Karpas-422 (cell line): ENCODE measurements around the gene EPGN. TPM values are rescaled to one million over a fixed set of nuclear protein-coding genes. Genes with fewer than 3 reads are reported as not detected.

ENCODE experiments used
- DNase-seq: peaks from one replicate; pipeline ENCODE4 v3.0.0-alpha.2; 2015
- H2AFZ ChIP-seq: fragments of 200-600 bp; sonication (generic); 2 replicates; pipeline ENCODE4 v1.6.1; 2014; ENCODE audit warnings: antibody characterized with exemption, low read length, mixed read lengths
- H3K27ac ChIP-seq: fragments of 200-600 bp; sonication (generic); 2 replicates; pipeline ENCODE4 v1.5.1; 2014; ENCODE audit warnings: mild to moderate bottlenecking, low read length, moderate library complexity
- H3K27me3 ChIP-seq: fragments of 200-600 bp; sonication (generic); 2 replicates; pipeline ENCODE4 v1.6.1; 2014; ENCODE audit warnings: low read length, mixed read lengths
- H3K36me3 ChIP-seq: fragments of 200-600 bp; sonication (generic); 2 replicates; pipeline ENCODE4 v1.6.1; 2014; ENCODE audit warnings: low read length, mixed read lengths; ENCODE audit not compliant: insufficient read depth
- H3K4me1 ChIP-seq: fragments of 200-600 bp; sonication (generic); 2 replicates; pipeline ENCODE4 v1.6.1; 2014; ENCODE audit warnings: mild to moderate bottlenecking, low read length, mixed read lengths
- H3K4me2 ChIP-seq: fragments of 200-600 bp; sonication (generic); 2 replicates; pipeline ENCODE4 v1.6.1; 2014; ENCODE audit warnings: low read length, low read depth, mild to moderate bottlenecking; ENCODE audit not compliant: poor library complexity, severe bottlenecking
- H3K4me3 ChIP-seq: fragments of 200-600 bp; sonication (generic); 2 replicates; pipeline ENCODE4 v1.5.1; 2014; ENCODE audit warnings: mild to moderate bottlenecking, antibody characterized with exemption, low read length, mixed read lengths
- H3K79me2 ChIP-seq: fragments of 200-600 bp; sonication (generic); 2 replicates; pipeline ENCODE4 v1.6.1; 2014; ENCODE audit warnings: mild to moderate bottlenecking, low read length, mixed read lengths
- H3K9ac ChIP-seq: fragments of 200-600 bp; sonication (generic); 2 replicates; pipeline ENCODE4 v1.6.0; 2014; ENCODE audit warnings: low read length
- H3K9me2 ChIP-seq: fragments of 200-600 bp; sonication (generic), shearing (Covaris generic); replicated peaks from 2 replicates; pipeline ENCODE4 v1.6.0; 2014; ENCODE audit warnings: mild to moderate bottlenecking, low read length, moderate library complexity; ENCODE audit not compliant: insufficient read depth
- H3K9me3 ChIP-seq: fragments of 300-700, 200-600 bp; sonication (generic); 2 replicates; pipeline ENCODE4 v1.6.1; 2014; ENCODE audit warnings: low read length, mixed read lengths
- H4K20me1 ChIP-seq: fragments of 200-600 bp; sonication (generic); 2 replicates; pipeline ENCODE4 v1.6.1; 2014; ENCODE audit warnings: mild to moderate bottlenecking, antibody characterized with exemption, low read length, low read depth; ENCODE audit not compliant: insufficient read depth
- total RNA-seq: library from RNA; depleted of rRNA; stranded (reverse); fragments of >200 nt; shearing (Covaris generic); gene quantifications from 2 replicates; pipeline ENCODE4 v1.2.3, GENCODE V29; 2014; ENCODE audit warnings: low replicate concordance

The EPGN gene
- total RNA-seq, 1 experiment from 2014 or later, result not detected

- Histone ChIP-seq H2AFZ (no peak overlapping the region), H3K27me3 (0 out of 2 replicates have a peak, but pooled peaks cover 3% of the 10 kb centered on the region), H3K9me2 (no peaks in the 10 kb centered on the region), H3K27ac (no peak overlapping the region), H3K4me3 (no peak overlapping the region), H3K4me2 (no peak overlapping the region), H3K9ac (no peak overlapping the region), H3K9me3 (no peaks in the 10 kb centered on the region; the same call in 1 of the 2 replicates), H4K20me1 (no peaks in the 10 kb centered on the region), H3K36me3 (no peaks in the 10 kb centered on the region), H3K4me1 (peaks cover 2% of the 10 kb centered on the region), H3K79me2 (no peaks in the 10 kb centered on the region)
- no peak for DNase-seq
Measured at GRCh38 chr4:74292111-74292870, 16.0 kb upstream of the EPGN start.

DNA sequence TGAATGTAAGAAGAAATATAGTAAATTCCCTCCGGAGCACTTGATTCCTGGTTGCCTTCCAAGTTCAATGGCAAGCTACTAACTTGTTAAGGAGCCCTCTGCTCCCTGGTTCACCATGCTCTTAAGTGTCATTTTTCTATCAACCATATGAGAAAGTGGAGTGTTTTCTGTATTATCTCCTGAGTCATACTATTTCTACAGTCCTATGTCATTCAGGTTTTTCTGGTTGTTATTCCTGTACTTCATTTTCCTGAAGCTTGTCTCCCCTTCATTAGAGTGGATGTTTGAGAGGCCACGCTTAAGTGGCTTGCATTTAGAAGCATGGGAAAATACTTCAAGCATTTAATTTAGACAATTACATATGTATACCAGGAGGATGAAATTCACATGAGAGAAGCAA lies 14.7 kb upstream of the EPGN start:
- Histone ChIP-seq H3K4me1 (peaks cover 13% of the 10 kb centered on the region), H3K4me2 (no peak overlapping the region), H3K9ac (no peak overlapping the region), H3K27me3 (no peaks in the 10 kb centered on the region), H3K9me3 (no peaks in the 10 kb centered on the region; the same call in 1 of the 2 replicates), H3K27ac (no peak overlapping the region), H4K20me1 (no peaks in the 10 kb centered on the region), H3K36me3 (no peaks in the 10 kb centered on the region), H3K79me2 (no peaks in the 10 kb centered on the region), H3K4me3 (no peak overlapping the region), H3K9me2 (no peaks in the 10 kb centered on the region), H2AFZ (no peak overlapping the region)
- DNase-seq, result no peak

GRCh38 chr4:74294681-74295080 lies 13.6 kb upstream of the EPGN start:
- H4K20me1 ChIP-seq, result no peaks in the 10 kb centered on the region
- no peaks in the 10 kb centered on the region for H3K9me2 ChIP-seq
- no peaks in the 10 kb centered on the region for H3K36me3 ChIP-seq
- no peak for DNase-seq
- H3K4me3 ChIP-seq, result no peak overlapping the region
- peaks cover 13% of the 10 kb centered on the region for H3K4me1 ChIP-seq
- no peak overlapping the region for H2AFZ ChIP-seq
- H3K9ac ChIP-seq, result no peak overlapping the region
- no peaks in the 10 kb centered on the region; the same call in 1 of the 2 replicates for H3K9me3 ChIP-seq
- H3K4me2 ChIP-seq, result no peak overlapping the region
- no peak overlapping the region for H3K27ac ChIP-seq
- H3K79me2 ChIP-seq, result no peaks in the 10 kb centered on the region
- H3K27me3 ChIP-seq, result no peaks in the 10 kb centered on the region

DNA sequence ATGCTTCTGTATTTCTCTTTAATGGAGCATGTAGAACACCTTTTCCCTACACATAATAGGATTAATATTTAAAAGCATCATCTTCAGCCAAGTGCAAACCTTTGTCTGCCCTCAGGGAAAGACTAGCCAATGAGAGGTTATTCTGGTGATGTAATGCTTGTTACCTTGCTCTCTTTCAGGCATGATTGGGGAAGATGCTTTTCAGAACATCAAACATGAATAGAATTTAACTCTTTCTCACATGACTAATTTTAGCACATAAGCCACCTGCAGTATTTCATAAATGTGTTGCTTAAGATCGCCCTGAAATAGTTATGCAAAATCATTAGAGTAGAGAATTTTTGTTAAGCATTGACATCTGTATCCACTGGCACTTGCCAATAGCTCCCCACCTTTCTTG lies 10.7 kb upstream of the EPGN start:
- H3K9me3 ChIP-seq, result no peaks in the 10 kb centered on the region
- H3K79me2 ChIP-seq, result no peaks in the 10 kb centered on the region
- H3K27ac ChIP-seq, result no peak overlapping the region
- no peak overlapping the region for H2AFZ ChIP-seq
- H3K4me1 ChIP-seq, result peaks cover 13% of the 10 kb centered on the region
- H3K9ac ChIP-seq, result no peak overlapping the region
- H3K9me2 ChIP-seq, result no peaks in the 10 kb centered on the region
- peak; percentile 47 for DNase-seq
- peak overlapping the region; percentile 33 for H3K4me2 ChIP-seq
- H3K27me3 ChIP-seq, result no peaks in the 10 kb centered on the region
- H3K36me3 ChIP-seq, result no peaks in the 10 kb centered on the region
- H3K4me3 ChIP-seq, result no peak overlapping the region
- H4K20me1 ChIP-seq, result no peaks in the 10 kb centered on the region

DNA sequence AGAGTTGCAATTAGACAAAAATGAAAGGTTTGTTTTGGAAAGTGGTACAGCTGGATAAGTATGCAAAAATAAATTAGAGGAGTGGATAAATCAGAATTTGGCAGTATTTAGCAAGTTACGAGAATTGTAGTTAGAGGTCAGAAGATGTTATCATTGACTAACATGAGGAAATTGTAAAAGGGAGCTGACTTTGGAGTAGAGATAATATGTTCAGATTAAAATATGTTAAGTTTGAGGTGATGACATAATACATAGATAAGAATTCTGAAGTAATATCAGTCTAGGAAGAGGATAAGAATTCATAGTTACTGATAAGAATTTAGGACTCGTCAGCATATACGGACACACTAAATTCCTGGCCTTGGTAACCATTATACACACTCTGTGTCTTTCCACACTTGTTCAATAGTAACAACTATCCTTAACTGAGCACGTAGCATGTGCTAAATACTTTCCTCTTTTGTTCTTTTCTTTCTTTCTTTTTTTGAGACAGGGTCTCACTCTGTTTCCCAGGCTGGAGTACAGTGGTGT lies 4.1 kb upstream of the EPGN start:
- H3K9ac ChIP-seq, result no peak overlapping the region
- peaks cover under 1% of the 10 kb centered on the region; the same call in 1 of the 2 replicates for H3K4me1 ChIP-seq
- DNase-seq, result no peak
- H3K36me3 ChIP-seq, result no peaks in the 10 kb centered on the region
- H3K4me3 ChIP-seq, result no peak overlapping the region
- H3K4me2 ChIP-seq, result no peak overlapping the region
- no peak overlapping the region for H2AFZ ChIP-seq
- H3K79me2 ChIP-seq, result no peaks in the 10 kb centered on the region
- H3K9me3 ChIP-seq, result no peaks in the 10 kb centered on the region
- no peaks in the 10 kb centered on the region for H3K27me3 ChIP-seq
- no peaks in the 10 kb centered on the region for H4K20me1 ChIP-seq
- no peaks in the 10 kb centered on the region for H3K9me2 ChIP-seq
- no peak overlapping the region for H3K27ac ChIP-seq

GRCh38 chr4:74305000-74305399 lies 3.3 kb upstream of the EPGN start:
- Histone ChIP-seq H3K27me3 (no peaks in the 10 kb centered on the region), H2AFZ (no peak overlapping the region), H3K9me3 (no peaks in the 10 kb centered on the region), H3K27ac (no peak overlapping the region), H3K9ac (no peak overlapping the region), H3K79me2 (no peaks in the 10 kb centered on the region), H3K4me1 (peaks cover 6% of the 10 kb centered on the region), H3K9me2 (no peaks in the 10 kb centered on the region), H4K20me1 (no peaks in the 10 kb centered on the region), H3K36me3 (no peaks in the 10 kb centered on the region), H3K4me3 (no peak overlapping the region), H3K4me2 (no peak overlapping the region)
- DNase-seq, result no peak

DNA sequence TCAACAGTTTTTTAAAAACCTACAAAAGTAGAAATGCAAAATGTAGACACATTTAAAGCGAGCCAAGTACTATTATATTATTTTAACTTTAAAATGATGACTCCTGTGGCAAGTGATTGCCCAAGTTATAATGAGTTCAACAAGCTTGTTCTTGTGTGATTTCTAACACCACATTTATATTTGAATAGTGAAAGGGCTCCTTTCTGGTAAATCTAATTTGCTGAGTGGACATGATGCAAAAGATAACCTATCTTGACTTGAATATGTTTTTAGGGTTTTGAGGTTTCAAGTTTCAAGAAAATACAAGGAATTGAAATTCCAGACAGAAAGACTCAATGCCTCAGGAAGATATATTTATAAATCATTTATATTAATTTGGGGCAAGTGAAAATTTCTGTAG lies 1.1 kb upstream of the EPGN start:
- Histone ChIP-seq H3K27ac (no peak overlapping the region), H3K27me3 (no peaks in the 10 kb centered on the region), H3K4me3 (no peak overlapping the region), H3K4me1 (peaks cover 6% of the 10 kb centered on the region), H3K36me3 (no peaks in the 10 kb centered on the region), H3K9me3 (no peaks in the 10 kb centered on the region), H4K20me1 (no peaks in the 10 kb centered on the region), H3K9ac (no peak overlapping the region), H3K9me2 (no peaks in the 10 kb centered on the region), H2AFZ (no peak overlapping the region), H3K4me2 (no peak overlapping the region), H3K79me2 (no peaks in the 10 kb centered on the region)
- DNase-seq, result no peak

DNA sequence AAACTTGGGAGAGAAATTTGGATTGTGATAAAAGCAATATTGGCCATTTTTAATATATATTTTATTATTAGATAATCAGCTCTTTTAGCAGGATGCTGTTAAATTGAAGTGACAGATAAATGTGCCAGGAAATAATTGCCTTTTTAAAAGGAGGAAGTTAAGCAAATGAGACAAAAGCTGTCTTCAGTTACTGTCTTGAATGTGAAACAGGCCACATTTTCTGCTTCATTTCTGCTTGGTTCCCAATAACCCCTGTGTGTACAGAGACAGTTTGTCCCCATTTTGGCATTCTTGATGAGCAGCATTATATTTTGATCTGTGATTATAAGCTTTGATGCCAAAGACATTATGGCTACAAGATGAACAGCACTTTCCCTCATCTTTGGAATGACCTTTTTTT lies 953 bp downstream of the EPGN start:
- Histone ChIP-seq H3K4me3 (no peak overlapping the region), H3K4me2 (no peak overlapping the region), H3K36me3 (no peaks in the 10 kb centered on the region), H3K9ac (0 out of 2 replicates have a peak overlapping the region, but pooled peaks have one; percentile 1), H3K79me2 (no peaks in the 10 kb centered on the region), H2AFZ (no peak overlapping the region), H3K9me2 (no peaks in the 10 kb centered on the region), H3K27ac (no peak overlapping the region), H3K9me3 (no peaks in the 10 kb centered on the region), H3K27me3 (no peaks in the 10 kb centered on the region), H4K20me1 (no peaks in the 10 kb centered on the region), H3K4me1 (peaks cover 6% of the 10 kb centered on the region)
- DNase-seq, result no peak
